ENCODE results near the gene FSTL5. TPM values are rescaled to one million over a fixed set of nuclear protein-coding genes. Genes with fewer than 3 reads are reported as not detected.

The FSTL5 gene
- total RNA-seq, 2 experiments from 2014 or later: not detected

GRCh38 chr4:161988946-161989345, 174.9 kb downstream of the FSTL5 start:
- no peaks in the 10 kb centered on the region for H3K4me1 Mint-ChIP-seq (ENCODE audit: low read depth)
- CTCF ChIA-PET: no interaction called here
- H3K27me3 Mint-ChIP-seq: no peaks in the 10 kb centered on the region

GRCh38 chr4:161987611-161988010, 176.2 kb downstream of the FSTL5 start:
- no peaks in the 10 kb centered on the region for H3K4me1 Mint-ChIP-seq (ENCODE audit: low read depth)
- DNase-seq: no peak
- no peak overlapping the region for H3K4me3 Mint-ChIP-seq
- no peak overlapping the region for H3K27ac Mint-ChIP-seq
- peaks cover 6% of the 10 kb centered on the region for H3K9me3 Mint-ChIP-seq
- CTCF ChIA-PET: no interaction called here
- no peaks in the 10 kb centered on the region for H3K36me3 Mint-ChIP-seq
- POLR2A ChIA-PET: no interaction called here
- intact Hi-C loops (cut with micrococcal nuclease): no loop called here
- no peaks in the 10 kb centered on the region for H3K27me3 Mint-ChIP-seq

More at GRCh38 chr4:161988946-161989345, 174.9 kb downstream of the FSTL5 start:
- peaks cover 9% of the 10 kb centered on the region for H3K9me3 Mint-ChIP-seq
- POLR2A ChIA-PET: no interaction called here
- intact Hi-C loops (cut with micrococcal nuclease): no loop called here
- H3K27ac Mint-ChIP-seq: no peak overlapping the region
- no peak for DNase-seq
- H3K4me3 Mint-ChIP-seq: no peak overlapping the region
- H3K36me3 Mint-ChIP-seq: no peaks in the 10 kb centered on the region

- Mint-ChIP-seq H3K27ac (no peak overlapping the region), H3K27me3 (no peaks in the 10 kb centered on the region), H3K36me3 (no peaks in the 10 kb centered on the region), H3K4me1 (ENCODE audit: low read depth) (no peaks in the 10 kb centered on the region), H3K9me3 (peaks cover 5% of the 10 kb centered on the region), H3K4me3 (no peak overlapping the region)
- no peak for DNase-seq
- ChIA-PET CTCF (no interaction called here), POLR2A (no interaction called here)
- intact Hi-C loops (cut with micrococcal nuclease): no loop called here
These were observed 211.4 kb downstream of the FSTL5 start for GRCh38 chr4:161952382-161952781.

GRCh38 chr4:161949946-161950725, 213.7 kb downstream of the FSTL5 start:
- H3K9me3 Mint-ChIP-seq: peaks cover 5% of the 10 kb centered on the region
- POLR2A ChIA-PET: no interaction called here

GRCh38 chr4:161948026-161948770, 215.6 kb downstream of the FSTL5 start:
- Mint-ChIP-seq H3K4me1 (ENCODE audit: low read depth) (no peaks in the 10 kb centered on the region), H3K27ac (no peak overlapping the region), H3K9me3 (peaks cover 8% of the 10 kb centered on the region), H3K4me3 (no peak overlapping the region), H3K36me3 (no peaks in the 10 kb centered on the region), H3K27me3 (no peaks in the 10 kb centered on the region)
- ChIA-PET CTCF (no interaction called here), POLR2A (no interaction called here)
- intact Hi-C loops (cut with micrococcal nuclease): no loop called here
- DNase-seq: no peak

More at GRCh38 chr4:161949946-161950725, 213.7 kb downstream of the FSTL5 start:
- no peaks in the 10 kb centered on the region for H3K36me3 Mint-ChIP-seq
- intact Hi-C loops (cut with micrococcal nuclease): no loop called here
- H3K4me3 Mint-ChIP-seq: no peak overlapping the region
- H3K27me3 Mint-ChIP-seq: no peaks in the 10 kb centered on the region
- CTCF ChIA-PET: no interaction called here
- DNase-seq: no peak
- H3K27ac Mint-ChIP-seq: no peak overlapping the region
- no peaks in the 10 kb centered on the region for H3K4me1 Mint-ChIP-seq (ENCODE audit: low read depth)

GRCh38 chr4:161937596-161937995, 226.2 kb downstream of the FSTL5 start:
- no peaks in the 10 kb centered on the region for H3K27me3 Mint-ChIP-seq
- H3K4me3 Mint-ChIP-seq: no peak overlapping the region
- peaks cover 6% of the 10 kb centered on the region for H3K9me3 Mint-ChIP-seq
- no peak for DNase-seq
- ChIA-PET POLR2A (no interaction called here), CTCF (no interaction called here)
- no peak overlapping the region for H3K27ac Mint-ChIP-seq
- H3K36me3 Mint-ChIP-seq: no peaks in the 10 kb centered on the region
- H3K4me1 Mint-ChIP-seq (ENCODE audit: low read depth): no peaks in the 10 kb centered on the region
- intact Hi-C loops (cut with micrococcal nuclease): no loop called here

GRCh38 chr4:161936625-161937550, 226.9 kb downstream of the FSTL5 start:
- H3K36me3 Mint-ChIP-seq: no peaks in the 10 kb centered on the region
- intact Hi-C loops (cut with micrococcal nuclease): no loop called here
- CTCF ChIA-PET: no interaction called here

GRCh38 chr4:161931089-161931488, 232.7 kb downstream of the FSTL5 start:
- no peaks in the 10 kb centered on the region for H3K27me3 Mint-ChIP-seq
- H3K27ac Mint-ChIP-seq: no peak overlapping the region
- no peaks in the 10 kb centered on the region for H3K4me1 Mint-ChIP-seq (ENCODE audit: low read depth)
- no peak for DNase-seq
- no peaks in the 10 kb centered on the region for H3K36me3 Mint-ChIP-seq
- no peak overlapping the region for H3K4me3 Mint-ChIP-seq
- ChIA-PET CTCF (no interaction called here), POLR2A (no interaction called here)
- H3K9me3 Mint-ChIP-seq: peaks cover 8% of the 10 kb centered on the region
- intact Hi-C loops (cut with micrococcal nuclease): no loop called here

More at GRCh38 chr4:161936625-161937550, 226.9 kb downstream of the FSTL5 start:
- POLR2A ChIA-PET: no interaction called here
- no peaks in the 10 kb centered on the region for H3K27me3 Mint-ChIP-seq
- DNase-seq: no peak
- H3K4me1 Mint-ChIP-seq (ENCODE audit: low read depth): no peaks in the 10 kb centered on the region
- H3K9me3 Mint-ChIP-seq: peaks cover 6% of the 10 kb centered on the region
- H3K27ac Mint-ChIP-seq: no peak overlapping the region
- H3K4me3 Mint-ChIP-seq: no peak overlapping the region

- CTCF ChIA-PET: no interaction called here
- DNase-seq: no peak
- POLR2A ChIA-PET: no interaction called here
- H3K27me3 Mint-ChIP-seq: no peaks in the 10 kb centered on the region
- H3K27ac Mint-ChIP-seq: no peak overlapping the region
- intact Hi-C loops (cut with micrococcal nuclease): no loop called here
- H3K9me3 Mint-ChIP-seq: peaks cover 8% of the 10 kb centered on the region
- H3K36me3 Mint-ChIP-seq: no peaks in the 10 kb centered on the region
- H3K4me3 Mint-ChIP-seq: no peak overlapping the region
- no peaks in the 10 kb centered on the region for H3K4me1 Mint-ChIP-seq (ENCODE audit: low read depth)
These were observed 233.8 kb downstream of the FSTL5 start for GRCh38 chr4:161929956-161930355.

GRCh38 chr4:161926033-161926828, 237.6 kb downstream of the FSTL5 start:
- CTCF ChIA-PET: no interaction called here
- POLR2A ChIA-PET: no interaction called here
- Mint-ChIP-seq H3K27me3 (no peaks in the 10 kb centered on the region), H3K9me3 (peaks cover 11% of the 10 kb centered on the region), H3K27ac (no peak overlapping the region), H3K4me1 (ENCODE audit: low read depth) (no peaks in the 10 kb centered on the region), H3K36me3 (no peaks in the 10 kb centered on the region), H3K4me3 (no peak overlapping the region)
- no peak for DNase-seq
- intact Hi-C loops (cut with micrococcal nuclease): no loop called here

- Mint-ChIP-seq H3K4me1 (ENCODE audit: low read depth) (no peaks in the 10 kb centered on the region), H3K27ac (no peak overlapping the region), H3K9me3 (peaks cover 3% of the 10 kb centered on the region), H3K27me3 (no peaks in the 10 kb centered on the region), H3K4me3 (no peak overlapping the region), H3K36me3 (no peaks in the 10 kb centered on the region)
- intact Hi-C loops (cut with micrococcal nuclease): no loop called here
- ChIA-PET POLR2A (no interaction called here), CTCF (no interaction called here)
- DNase-seq: no peak
These were observed 243.3 kb downstream of the FSTL5 start for GRCh38 chr4:161920304-161921052.
